KBM-7 (cell line): ENCODE measurements around the gene GTF3C2.
A peak's percentile ranks its signal among the peaks of the same experiment; 100 is the strongest.
"Not testable (repeated sequence)": the region's sequence is repeated elsewhere in the genome, so short reads cannot be mapped to it uniquely, and the experiment has no call there.

Experiments
- DNase-seq: peaks from one replicate; pipeline ENCODE4 v3.0.0-alpha.2; 2015
- in situ Hi-C: fragments of 300-500 bp; cut with MboI; formaldehyde crosslinking; loops from 2 replicates; pipeline ENCODE4 v1.14.3; 2020; ENCODE audit warnings: low sequenced_read_pairs, low pct_unique_long_range_greater_than_20kb, mixed read lengths

GTF3C2 gene

GRCh38 chr2:27373567-27373966, 17.0 kb upstream of the GTF3C2 start:
- in situ Hi-C loops, result no loop called here
- no peak for DNase-seq

DNA sequence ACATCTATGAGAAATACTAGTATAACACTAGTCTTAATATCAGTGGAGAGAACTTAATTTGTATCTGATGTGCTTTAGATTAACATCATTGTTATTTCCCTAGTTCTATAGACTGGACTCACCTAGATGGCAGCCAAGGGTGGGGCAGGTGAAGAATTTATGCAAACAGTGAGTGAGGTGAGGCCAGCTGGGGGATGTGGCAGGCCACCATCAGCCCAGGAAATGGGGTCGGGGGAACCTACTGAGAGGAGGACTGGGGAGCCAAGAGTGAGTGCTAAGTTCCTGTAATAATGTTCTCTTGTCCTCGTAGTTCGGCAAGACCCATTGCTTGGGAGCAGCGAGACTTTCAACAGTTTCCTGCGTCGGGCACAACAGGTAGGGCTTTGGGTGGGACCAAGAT, 16.4 kb upstream of the GTF3C2 start:
- in situ Hi-C loops, result no loop called here
- no peak for DNase-seq

GRCh38 chr2:27370816-27371620, 14.5 kb upstream of the GTF3C2 start:
- DNase-seq, result peak; percentile 85
- in situ Hi-C loops, result no loop called here

DNA sequence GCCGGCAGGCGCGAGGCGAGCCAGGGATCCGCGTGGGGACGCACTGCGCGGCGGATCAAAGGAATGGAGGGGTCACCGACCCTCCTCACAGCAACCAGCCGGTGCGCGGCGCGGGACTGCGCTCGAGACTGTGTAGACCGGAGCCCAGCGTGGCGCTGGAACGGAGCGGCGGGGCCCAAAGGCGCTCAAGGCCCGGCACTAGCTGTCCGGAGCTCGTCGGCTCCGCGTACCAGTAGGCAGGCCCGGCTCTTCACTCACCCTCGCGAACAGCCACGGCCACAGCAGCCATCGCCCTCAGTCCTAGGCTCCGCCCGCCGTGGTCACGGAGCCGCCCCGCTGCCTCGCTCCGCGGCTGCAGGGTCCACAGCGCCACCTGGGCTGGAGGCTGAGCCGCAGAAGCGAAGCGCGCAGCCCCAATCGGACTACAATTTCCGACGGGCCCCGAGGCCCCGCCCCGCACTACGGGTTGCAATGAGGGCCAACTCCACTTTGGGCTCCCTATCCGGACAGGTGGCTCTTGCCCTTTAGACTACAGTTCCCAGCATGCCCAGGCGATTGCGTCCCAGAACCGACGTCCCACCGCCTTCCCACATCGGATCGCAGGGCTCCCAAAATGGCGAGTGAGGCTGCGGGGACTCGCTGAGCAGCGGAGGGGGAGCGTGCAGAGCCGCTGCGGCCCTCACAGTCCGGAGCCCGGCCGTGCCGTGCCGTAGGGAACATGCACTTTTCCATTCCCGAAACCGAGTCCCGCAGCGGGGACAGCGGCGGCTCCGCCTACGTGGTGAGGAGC, 13.7 kb upstream of the GTF3C2 start, which contains the start of the genes EIF2B4 and SNX17:
TSS of gene EIF2B4 (minus strand) at position 313 of the 790 bp plus-strand sequence. CDS start at position 289, 24 bp downstream.
TSS of gene SNX17 (plus strand) at position 591 of the 790 bp plus-strand sequence. CDS start at position 719, 128 bp downstream.
- peak; percentile 99 for DNase-seq
- in situ Hi-C loops, result no loop called here

DNA sequence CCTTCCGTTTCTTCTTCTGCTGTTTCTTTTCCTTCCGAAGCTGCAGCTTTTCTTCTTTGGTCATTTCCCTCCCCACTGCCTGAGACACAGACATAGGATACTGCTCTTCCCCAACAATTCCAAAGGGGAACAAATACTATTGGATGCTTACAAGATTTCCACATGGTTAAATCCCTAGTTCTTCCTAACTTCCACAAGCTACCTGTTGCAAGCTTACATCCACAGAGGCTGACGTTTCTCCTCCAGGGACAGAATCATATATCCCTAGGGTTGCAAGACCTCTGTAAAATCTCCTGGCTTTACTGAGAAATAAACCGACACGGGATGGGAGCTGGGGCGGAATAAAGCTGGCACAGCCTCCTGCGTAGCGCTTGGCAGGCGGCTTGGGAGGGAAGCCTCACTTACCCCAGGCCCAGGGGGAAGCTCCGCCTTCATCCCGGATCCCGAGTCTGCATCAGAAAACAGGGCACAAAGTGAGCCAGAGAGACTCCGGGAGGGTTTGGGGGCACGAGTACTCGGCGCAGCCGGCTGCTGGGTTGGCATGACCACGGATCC, 13.0 kb upstream of the GTF3C2 start:
- no peak for DNase-seq
- in situ Hi-C loops, result no loop called here

DNA sequence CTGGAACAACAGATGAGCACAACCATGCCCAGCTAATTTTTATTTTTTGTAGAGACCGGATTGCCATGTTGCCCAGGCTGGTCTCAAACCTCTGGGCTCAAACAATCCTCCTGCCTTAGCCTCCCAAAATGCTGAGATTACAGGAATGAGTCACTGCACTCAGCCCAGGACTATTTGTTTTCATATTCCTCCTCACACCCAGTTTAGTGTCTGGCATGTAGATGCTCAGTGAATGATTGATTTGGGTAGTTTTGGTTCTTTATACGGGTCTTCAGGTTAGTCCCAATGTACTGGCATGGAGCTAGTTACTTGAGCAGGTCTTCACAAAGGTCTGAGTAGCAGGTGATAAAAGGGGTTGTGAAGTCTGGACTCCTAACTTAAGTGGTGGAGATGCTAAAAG, 7.4 kb upstream of the GTF3C2 start:
- in situ Hi-C loops, result no loop called here
- no peak for DNase-seq

GRCh38 chr2:27362678-27363420, 6.3 kb upstream of the GTF3C2 start:
- no peak for DNase-seq

GRCh38 chr2:27356056-27356381, 545 bp downstream of the GTF3C2 start:
- in situ Hi-C loops, result no loop called here
- DNase-seq, result no peak

More at GRCh38 chr2:27362678-27363420, 6.3 kb upstream of the GTF3C2 start:
- in situ Hi-C loops, result no loop called here

DNA sequence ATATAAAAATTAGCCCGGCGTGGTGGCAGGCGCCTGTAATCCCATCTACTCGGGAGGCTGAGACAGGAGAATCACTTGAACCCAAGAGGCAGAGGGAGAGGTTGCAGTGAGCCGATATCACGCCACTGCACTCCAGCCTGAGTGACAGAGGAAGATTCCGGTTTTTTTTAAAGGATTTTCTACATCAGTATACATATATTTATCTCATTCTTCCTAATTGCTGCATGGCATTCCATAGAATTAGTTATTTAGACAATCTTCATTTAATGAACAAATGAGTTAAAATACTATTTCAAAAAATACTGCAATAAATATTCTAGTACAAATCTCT, 2.0 kb downstream of the GTF3C2 start:
- in situ Hi-C loops, result no loop called here

DNA sequence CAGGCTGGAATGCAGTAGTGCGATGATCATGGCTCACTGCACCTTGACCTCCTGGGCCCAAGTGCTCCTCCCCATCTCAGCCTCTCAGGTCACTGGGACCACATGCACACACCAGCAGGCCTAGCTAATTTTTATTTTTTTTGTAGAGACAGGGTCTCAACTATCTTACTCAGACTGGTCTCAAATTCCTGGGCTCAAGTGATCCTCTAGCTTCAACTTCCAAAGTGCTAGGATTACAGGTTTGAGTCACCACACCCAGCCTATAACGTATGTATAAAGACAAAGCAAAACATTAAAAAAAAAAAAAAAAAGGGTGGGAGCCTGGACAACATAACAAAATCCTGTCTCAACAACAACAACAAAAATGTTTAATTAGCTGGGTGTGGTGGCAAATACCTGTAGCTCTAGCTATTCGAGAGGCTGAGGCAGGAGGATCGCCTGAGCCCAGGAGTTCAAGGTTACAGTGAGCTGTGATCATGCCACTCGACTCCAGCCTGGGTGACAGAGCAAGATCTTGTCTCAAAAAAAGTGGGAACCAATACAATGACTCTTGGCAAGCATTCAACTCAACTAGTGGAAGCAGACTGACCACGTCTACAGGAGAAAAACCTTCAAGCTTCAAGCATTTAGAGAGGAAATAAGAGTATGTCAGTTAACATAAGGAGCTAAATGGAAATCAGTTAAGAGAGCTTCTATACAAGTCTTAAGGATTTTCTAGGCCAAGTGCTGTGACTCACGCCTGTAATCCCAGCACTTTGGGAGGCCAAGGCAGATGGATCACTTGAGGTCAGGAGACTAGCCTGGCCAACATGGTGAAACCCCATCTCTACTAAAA, 2.6 kb downstream of the GTF3C2 start:
- peak; percentile 46 for DNase-seq
- in situ Hi-C loops, result no loop called here

More for the DNA sequence above, 2.0 kb downstream of the GTF3C2 start:
- no peak for DNase-seq

GRCh38 chr2:27353386-27353761, 3.2 kb downstream of the GTF3C2 start:
- DNase-seq, in situ Hi-C loops: not testable (repeated sequence)

DNA sequence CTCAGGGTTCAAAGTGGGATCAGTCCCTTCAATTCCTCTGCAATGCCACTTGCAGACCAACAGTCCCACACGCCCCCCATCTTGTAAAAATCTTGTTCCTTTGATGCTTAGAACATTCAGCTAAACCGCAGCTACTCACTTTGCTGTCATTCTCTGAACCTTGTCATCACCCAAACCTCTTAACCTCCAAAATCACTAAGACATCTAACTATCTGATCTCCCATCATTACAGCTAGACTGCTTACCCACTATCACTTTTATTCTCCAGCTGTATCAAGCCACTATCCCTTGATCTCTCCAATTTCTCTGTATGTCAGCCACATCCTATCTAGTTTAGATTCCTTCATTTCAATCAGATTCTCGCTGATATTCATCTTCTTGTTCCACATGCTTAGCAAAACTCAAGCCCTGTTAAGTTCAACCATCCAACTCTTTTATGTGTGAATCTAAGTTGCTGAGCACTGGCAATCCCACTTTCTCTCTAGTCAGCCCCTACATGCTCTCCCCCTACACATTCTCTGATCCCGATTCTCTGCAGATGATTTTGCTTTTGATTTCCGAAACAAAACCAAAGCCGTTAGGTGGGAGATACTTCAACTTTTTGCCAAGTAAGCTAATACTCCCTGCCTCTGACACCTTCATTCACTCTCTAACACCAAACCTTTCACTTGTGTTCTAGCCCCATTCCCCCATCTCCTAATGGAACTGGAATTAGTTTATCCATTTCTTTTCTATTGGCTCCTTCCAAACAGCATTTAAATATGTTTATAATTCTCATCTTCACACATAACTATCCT, 4.6 kb downstream of the GTF3C2 start:
- in situ Hi-C loops, result no loop called here
- DNase-seq, result no peak

DNA sequence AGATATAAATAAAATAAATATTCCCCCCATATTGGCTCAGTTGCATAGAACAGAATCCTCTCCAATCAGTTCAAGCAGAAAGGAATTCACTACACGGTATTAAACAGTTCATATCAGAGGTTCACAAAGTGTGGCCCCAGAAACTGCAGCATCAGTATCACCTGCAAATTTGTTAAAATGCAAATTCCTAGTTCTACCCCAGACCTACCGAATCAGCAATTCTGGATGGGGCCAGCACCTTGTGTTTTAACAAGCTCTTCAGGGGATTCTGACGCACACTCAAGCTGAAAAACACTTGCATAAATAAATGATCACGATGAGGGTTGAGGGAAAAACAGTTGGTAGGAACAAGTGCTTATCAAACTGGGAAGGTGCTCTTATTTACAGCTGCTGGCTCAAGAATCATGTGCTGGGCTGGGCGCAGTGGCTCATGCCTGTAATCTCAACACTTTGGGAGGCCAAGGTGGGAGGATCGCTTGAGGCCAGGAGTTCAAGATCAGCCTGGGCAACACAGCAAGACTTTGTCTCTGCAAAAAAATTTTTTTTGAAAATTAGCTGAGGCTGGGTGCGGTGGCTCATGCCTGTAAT, 6.4 kb downstream of the GTF3C2 start:
- in situ Hi-C loops, result no loop called here
- no peak for DNase-seq

- in situ Hi-C loops, result no loop called here
Measured at GRCh38 chr2:27347641-27348040, 8.9 kb downstream of the GTF3C2 start.

DNA sequence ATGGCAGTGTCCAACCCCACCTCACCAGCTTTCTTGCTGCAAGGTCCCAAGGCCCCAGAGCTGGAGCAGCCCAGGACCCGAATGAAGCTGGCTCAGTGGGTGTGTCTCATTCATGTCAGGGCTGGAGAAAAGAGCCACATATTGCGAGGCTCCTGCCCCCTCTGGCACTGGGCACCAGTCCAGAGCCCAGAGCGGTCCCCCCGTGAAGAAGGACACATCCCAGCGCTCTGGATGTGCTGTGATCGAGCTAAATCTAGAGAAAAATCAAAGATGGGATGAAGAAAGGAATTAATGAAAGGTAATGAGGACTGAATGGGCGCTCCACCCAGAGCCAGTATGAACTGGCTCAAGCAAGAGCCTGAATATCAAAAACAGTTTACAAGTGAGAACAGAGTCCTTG, 20.4 kb downstream of the GTF3C2 start:
- in situ Hi-C loops, result no loop called here
- DNase-seq, result no peak

More at GRCh38 chr2:27347641-27348040, 8.9 kb downstream of the GTF3C2 start:
- DNase-seq, result no peak

DNA sequence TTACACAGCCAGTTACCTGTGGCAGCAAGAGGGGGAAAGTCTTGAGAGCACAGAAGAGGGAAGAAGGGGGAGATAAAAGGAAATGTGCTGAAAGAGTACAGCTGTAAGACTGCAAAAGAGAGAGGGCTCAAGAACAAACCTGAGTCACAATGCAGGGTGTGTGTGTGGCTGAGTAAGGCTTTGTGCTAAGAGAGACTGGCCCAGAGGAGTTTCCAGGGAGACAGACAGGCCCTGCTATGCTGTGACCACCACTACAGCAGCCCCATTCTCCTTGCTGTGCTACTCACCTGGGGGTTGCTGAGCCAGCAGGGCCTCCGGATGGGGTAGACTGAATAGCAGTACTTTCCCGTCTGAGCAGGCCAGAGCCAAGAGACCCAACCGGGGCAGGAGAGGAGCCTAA, 21.3 kb downstream of the GTF3C2 start:
- in situ Hi-C loops, result no loop called here

DNA sequence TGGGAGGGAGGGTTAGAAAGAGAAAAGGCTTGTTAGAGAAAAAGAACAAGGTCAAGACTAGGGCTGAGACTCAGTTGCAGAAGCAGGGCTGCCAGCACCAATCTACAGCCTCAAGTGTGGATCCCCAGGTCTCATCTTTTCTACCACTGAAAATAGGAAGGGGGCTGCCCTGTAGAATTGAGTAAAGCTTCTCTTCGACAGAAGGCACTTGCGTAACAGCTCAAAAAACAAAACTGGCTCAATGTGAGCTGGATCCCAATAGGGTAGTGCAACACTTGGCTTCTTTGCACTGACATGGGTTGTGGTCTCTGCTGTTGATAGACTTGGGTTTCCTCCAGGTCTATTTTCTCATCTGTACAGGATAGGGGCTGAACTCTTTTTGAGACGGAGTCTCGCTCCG, 31.8 kb downstream of the GTF3C2 start:
- DNase-seq, result no peak
- in situ Hi-C loops, result no loop called here

More for the DNA sequence above, 21.3 kb downstream of the GTF3C2 start:
- no peak for DNase-seq
